ENCODE results near the gene NCSTN.

The NCSTN gene

DNA sequence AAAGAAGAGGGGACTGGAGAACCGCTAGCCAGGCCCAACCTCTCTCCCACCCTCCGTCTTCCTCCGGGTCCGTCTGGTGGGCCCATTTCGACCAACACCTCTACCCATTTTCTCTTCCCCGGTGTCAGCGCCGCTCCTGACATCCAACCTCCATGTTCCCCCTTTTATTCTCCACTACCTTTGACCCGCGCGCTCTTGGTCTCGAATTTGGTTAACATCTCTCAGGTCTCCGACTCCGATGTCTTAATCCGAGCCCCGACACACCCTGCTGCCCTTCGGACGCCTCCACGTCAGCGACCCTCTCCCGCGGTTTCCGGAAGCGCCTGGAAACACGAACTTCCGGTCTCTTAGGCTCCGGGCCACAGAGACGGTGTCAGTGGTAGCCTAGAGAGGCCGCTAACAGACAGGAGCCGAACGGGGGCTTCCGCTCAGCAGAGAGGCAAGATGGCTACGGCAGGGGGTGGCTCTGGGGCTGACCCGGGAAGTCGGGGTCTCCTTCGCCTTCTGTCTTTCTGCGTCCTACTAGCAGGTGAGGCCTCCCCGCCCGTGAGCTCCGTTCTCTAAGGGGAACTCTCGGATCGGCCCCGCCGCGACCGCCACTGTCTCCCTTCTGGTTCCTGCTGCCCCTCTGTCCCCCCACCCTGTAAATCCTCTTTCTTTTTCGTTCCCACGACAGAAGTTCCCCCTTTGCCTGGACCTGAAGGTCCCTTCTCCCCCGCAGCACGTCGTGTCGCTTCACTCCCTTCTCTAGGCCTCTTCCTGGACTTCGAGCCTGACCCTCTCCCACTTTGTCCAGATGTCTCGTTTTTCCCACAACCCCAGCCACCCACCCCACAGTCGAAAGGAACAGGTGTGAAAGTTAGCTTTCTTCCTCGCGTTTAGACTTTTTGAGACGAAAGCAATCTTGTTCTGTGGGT is at the start of gene NCSTN, which contains the start of gene COPA:
Gene NCSTN, plus strand, starts transcription at position 431 of the 917 bp plus-strand sequence. Its CDS starts 14 bp downstream, at position 445.
Gene COPA, minus strand, starts transcription at position 298 of the 917 bp plus-strand sequence. Its CDS starts 80 bp downstream, at position 218.
- DNase-seq (ENCODE audit: low spot score): peak; percentile 94

- DNase-seq (ENCODE audit: low spot score): no peak
These were observed 47.1 kb upstream of the NCSTN start for GRCh38 chr1:160296036-160296435.

DNA sequence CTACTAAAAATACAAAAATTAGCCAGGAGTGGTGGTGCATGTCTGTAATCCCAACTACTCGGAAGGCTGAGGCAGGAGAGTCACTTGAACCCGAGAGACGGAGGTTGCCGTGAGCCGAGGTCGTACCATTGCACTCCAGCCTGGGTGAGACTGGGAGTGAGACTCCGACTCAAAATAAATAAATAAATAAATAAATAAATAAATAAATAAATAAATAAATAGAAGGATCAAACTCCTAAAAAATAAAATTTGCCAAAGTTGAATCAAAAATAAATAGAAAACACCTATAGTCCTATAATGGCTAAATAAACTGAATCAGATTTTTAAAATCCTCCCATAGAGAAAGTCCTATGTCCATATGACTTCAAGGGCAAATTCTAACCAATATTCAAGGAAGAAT is 43.0 kb upstream of the NCSTN start:
- DNase-seq (ENCODE audit: low spot score): no peak

DNA sequence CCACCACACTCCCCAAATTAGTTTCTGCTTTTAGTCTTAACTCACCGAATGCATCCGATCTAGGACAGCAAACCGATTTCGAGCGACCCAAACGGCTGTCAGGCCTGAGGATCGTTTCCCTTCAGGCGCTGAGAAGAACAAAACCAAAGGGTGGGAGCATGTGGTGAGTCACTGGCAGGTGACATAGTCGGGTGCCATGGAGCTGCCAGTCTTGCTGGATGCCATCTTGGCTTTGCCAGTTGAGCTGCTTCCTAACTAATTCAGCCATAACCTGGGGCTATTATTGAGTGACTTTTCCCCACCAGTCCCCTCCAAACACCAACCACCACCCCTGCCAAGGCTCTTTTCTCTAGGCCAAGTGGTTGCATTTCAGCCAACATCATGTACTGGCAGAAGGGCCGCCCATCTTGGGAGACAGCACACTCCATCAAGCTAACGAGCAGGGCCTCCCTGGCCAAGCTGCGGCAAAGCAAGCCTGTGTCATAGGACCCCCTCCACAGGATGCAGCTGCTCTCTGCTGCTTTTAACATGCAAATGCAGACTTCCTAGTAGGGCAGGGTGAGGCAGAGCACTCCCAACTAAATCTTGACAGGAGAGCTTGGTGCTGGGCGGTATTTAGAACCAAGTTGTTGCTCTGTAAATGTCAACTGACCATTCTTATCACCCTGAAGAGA is 35.9 kb upstream of the NCSTN start:
- DNase-seq (ENCODE audit: low spot score): no peak

GRCh38 chr1:160308451-160309184 is 34.6 kb upstream of the NCSTN start:
- no peak for DNase-seq (ENCODE audit: low spot score)

- peak; percentile 9 for DNase-seq (ENCODE audit: low spot score)
These were observed 34.0 kb upstream of the NCSTN start for GRCh38 chr1:160309185-160309557.

- DNase-seq (ENCODE audit: low spot score): no peak
These were observed 33.6 kb upstream of the NCSTN start for GRCh38 chr1:160309571-160309970.

- DNase-seq (ENCODE audit: low spot score): no peak
These were observed 27.8 kb upstream of the NCSTN start for GRCh38 chr1:160315359-160315758.

DNA sequence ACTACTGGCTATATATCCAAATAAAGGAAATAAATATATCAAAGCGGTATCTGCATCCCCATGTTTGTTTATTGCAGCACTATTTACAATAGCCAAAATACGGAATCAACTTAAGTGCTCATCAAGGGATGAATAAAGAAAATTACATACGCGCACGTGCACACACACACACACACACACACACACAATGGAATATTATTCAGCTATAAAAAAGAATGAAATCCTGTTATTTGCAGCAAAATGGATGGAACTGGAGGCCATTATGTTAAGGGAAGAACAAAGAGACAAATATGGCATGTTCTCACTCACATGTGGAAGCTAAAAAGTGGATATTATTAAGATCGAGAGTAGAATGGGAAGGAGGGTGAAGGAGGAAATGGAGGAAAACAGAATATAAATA is 20.4 kb upstream of the NCSTN start:
- no peak for DNase-seq (ENCODE audit: low spot score)

DNA sequence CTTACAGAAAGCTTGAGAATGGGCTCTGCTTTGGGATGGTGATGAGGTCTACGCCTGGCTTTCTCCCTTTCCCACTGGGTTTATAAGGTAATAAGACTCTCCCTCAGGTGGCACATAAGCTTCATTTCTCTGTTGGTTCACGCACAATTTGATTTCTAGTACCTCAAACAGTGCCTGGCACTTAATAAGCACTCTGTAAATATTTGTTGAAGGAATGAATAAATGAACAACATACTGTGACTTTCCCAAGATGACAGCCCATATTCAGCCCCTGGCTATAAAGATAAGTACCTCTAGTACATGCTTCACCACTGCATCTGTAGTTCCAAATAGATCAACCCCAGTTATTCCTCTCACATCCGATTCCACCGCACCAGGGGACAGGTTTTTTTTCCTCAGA is 17.9 kb upstream of the NCSTN start:
- DNase-seq (ENCODE audit: low spot score): no peak

GRCh38 chr1:160326418-160326817 is 16.8 kb upstream of the NCSTN start:
- no peak for DNase-seq (ENCODE audit: low spot score)

DNA sequence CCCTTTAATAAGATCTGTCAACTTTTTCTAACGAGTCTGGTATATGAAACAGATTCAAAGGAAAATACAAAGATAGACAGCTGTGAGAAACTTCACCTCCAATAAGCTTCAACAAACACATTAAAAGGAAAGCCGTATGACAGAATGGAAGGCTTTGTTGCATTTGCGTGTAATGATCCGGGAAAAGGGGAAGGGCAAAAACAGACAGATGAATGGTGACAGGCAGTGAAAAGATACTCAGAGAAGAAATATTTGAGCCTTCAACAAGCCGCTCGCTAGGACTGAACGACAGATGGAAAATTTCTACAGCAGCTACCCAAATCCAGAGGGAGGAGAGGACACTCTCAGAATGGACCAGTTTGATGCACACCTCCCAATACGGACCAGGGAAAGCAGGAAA is 15.0 kb upstream of the NCSTN start:
- no peak for DNase-seq (ENCODE audit: low spot score)

DNA sequence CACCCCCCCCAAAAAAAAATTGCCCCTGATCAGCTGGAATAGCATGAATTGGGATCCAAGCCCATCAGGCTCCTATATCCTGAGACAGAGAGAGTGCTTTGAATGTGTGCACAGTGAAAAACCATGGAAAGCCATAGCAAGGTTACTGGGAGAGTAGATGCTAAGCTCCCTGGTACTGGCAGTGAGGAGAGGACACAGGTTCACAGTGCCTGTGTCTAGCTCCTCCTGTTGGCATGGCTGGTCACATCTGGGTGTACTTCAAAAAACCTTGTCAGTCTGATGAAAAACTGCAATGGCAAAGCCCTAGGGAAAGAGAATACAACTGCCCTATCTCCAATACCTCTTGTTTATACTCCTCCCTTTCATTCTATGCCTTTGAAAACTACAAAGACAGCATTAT is 13.1 kb upstream of the NCSTN start:
- DNase-seq (ENCODE audit: low spot score): no peak

GRCh38 chr1:160332516-160332915 is 10.7 kb upstream of the NCSTN start:
- no peak for DNase-seq (ENCODE audit: low spot score)

DNA sequence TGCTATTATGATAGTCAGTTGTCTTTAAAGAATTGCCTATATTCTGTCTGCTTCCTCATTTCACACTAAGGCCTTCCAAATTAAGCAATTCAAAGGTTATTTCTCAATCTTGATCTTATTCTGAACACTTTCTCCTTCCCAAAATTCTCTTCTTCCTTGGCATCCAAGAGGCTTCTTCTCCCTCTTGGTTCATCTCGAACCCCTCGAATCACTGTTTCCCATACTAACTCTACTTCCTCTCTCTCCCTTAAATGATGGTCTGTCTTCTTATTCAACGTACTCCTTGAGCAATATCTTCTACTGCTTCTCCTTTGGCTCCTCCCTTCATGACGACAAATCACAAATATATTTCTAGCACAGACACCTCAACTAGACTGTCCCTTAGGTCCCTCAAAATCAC is 4.6 kb upstream of the NCSTN start:
- no peak for DNase-seq (ENCODE audit: low spot score)

DNA sequence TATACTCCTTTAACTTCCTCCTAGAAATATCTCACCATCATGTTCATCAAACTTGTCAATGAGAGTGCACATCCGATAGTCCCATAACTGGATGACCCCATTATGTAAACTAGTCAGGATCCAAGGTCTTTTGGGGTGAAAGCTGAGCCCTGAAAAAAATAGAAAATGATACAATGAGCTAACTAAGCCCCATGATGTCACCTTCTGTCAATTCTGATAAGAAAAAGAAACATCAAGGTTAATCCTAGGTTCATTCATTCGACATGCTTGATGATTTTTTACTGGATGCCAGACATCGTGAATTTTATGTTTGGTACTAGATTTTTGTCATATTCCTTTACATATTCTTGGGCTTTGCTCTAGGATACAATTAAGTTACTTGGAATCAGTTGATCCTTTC is 3.0 kb upstream of the NCSTN start:
- DNase-seq (ENCODE audit: low spot score): no peak

DNA sequence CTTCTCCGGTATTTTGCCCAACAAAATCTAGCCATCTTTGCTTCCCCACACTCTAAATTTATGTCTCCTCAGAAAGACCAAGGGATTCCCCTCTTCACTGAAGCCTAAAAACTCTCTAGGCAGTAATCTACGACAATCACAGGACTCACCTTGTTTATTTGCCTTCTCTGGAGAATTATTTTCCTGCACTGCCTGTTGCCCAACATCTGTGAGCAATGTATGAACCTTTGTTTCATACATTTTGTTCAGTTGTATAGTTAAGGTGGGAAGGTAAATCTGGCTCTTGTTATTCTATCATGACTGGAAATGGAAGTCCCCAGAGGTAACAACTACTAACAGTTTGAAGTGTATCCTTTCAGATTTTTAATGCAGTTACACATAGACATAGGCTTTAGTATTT is 2.3 kb upstream of the NCSTN start:
- DNase-seq (ENCODE audit: low spot score): no peak

DNA sequence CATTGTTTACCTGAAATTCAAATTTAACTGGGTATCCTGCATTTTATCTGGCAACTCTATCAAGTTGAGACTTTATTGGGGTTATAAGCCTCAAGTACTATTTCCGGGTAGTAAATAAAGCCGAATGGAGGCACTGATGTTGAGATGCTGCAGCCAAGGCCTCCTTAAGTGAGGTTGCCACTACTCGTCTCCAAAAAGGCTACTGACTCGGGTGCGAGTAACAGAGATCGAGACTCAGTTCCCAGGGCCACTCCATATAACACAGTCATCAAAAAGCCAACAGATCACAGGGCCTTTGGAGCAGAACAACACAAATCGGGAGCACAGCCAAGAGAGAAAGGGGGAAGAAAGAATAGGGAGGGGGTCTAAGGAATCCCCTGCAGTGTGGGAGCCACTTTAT is 657 bp upstream of the NCSTN start:
- peak; percentile 12 for DNase-seq (ENCODE audit: low spot score)

- DNase-seq (ENCODE audit: low spot score): no peak
These were observed 1.1 kb downstream of the NCSTN start for GRCh38 chr1:160344241-160344640.

DNA sequence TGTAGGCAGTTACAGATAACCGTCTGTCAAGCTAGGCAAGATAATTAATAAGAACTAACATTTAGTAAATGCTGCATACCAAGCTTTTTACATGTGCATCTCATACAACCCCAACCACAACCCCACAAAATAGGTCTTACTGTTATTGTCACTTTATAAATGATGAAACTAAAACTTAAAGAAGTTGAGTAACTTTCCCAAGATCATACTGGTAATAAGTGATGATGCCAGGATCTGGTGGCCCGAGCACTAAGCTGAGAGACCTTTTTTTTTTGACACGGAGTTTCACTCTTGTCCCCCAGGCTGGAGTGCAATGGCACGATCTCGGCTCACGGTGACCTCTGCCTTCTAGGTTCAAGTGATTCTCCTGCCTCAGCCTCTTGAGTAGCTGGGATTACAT is 1.8 kb downstream of the NCSTN start:
- no peak for DNase-seq (ENCODE audit: low spot score)

GRCh38 chr1:160346463-160346862 is 3.3 kb downstream of the NCSTN start:
- no peak for DNase-seq (ENCODE audit: low spot score)

DNA sequence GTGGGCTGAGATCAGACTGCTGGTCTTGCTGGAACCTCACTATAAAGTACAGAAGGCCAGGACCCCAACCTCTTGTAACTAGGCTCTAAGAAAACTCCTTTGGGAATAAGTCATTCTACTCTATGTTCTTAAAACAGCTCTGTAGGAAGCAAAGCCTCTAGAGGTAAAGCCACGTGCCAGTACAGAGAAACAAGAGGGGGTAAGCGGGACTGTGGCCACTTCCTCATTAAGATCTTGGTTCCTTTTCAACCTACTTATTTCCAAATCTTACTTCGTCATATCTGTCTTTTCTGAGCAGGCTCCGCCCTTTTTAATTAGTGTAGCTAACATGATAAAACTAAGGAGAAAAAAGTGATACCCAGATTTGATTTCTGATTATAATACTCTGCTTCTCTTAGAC is 3.8 kb downstream of the NCSTN start:
- no peak for DNase-seq (ENCODE audit: low spot score)

- no peak for DNase-seq (ENCODE audit: low spot score)
These were observed 8.4 kb downstream of the NCSTN start for GRCh38 chr1:160351629-160352028.

Measured in AG08395 (cell line).